ENCODE results near the gene OTC. TPM values are rescaled to one million over a fixed set of nuclear protein-coding genes. Genes with fewer than 3 reads are reported as not detected.

The OTC gene
- total RNA-seq, 1 experiment from 2014 or later = not detected

DNA sequence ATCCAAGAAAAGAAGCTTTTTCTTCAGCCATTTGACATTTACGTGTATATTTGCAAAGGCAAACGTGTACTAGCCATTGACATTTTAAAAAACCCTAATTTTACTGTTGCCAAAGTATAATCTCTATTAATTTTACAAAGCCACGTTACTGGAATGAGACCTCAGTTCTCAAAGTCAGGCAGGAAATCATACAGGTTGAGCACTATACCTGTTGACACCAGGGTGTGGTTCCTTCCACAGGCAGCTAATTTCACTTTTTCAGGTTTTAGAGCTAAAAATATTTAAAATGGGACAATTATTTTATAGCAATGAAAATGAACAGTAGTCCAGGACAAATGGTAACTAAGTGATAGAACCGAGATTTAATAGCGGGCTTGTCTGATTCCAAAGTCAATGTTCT lies 31.6 kb upstream of the OTC start:
- intact Hi-C loops (cut with micrococcal nuclease; ENCODE audit: unreplicated experiment) = no loop called here
- no peaks in the 10 kb centered on the region for H3K27me3 Mint-ChIP-seq (ENCODE audit: insufficient read depth, unreplicated experiment)
- TF ChIP-seq, protein P1, sequence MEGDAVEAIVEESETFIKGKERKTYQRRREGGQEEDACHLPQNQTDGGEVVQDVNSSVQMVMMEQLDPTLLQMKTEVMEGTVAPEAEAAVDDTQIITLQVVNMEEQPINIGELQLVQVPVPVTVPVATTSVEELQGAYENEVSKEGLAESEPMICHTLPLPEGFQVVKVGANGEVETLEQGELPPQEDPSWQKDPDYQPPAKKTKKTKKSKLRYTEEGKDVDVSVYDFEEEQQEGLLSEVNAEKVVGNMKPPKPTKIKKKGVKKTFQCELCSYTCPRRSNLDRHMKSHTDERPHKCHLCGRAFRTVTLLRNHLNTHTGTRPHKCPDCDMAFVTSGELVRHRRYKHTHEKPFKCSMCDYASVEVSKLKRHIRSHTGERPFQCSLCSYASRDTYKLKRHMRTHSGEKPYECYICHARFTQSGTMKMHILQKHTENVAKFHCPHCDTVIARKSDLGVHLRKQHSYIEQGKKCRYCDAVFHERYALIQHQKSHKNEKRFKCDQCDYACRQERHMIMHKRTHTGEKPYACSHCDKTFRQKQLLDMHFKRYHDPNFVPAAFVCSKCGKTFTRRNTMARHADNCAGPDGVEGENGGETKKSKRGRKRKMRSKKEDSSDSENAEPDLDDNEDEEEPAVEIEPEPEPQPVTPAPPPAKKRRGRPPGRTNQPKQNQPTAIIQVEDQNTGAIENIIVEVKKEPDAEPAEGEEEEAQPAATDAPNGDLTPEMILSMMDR (IDR thresholded peaks at IDR 0.05; ENCODE audit: insufficient read depth in 1 of 2, low read depth in 1 of 2, low read length in 1 of 2, severe bottlenecking in 1 of 2, unreplicated experiment in 1 of 2) = no peak
- Histone ChIP-seq H3K4me1 (no peaks in the 10 kb centered on the region), H3K36me3 (ENCODE audit: control insufficient read depth, insufficient read depth, low read length) (no peaks in the 10 kb centered on the region; the same call in 1 of the 2 replicates), H3K4me3 (ENCODE audit: low read depth, low read length) (no peak overlapping the region), H3K9me3 (no peaks in the 10 kb centered on the region), H3K27me3 (replicated peaks; ENCODE audit: control insufficient read depth, insufficient read depth, low read length) (no peaks in the 10 kb centered on the region)
- peaks cover 6% of the 10 kb centered on the region for H3K4me1 Mint-ChIP-seq (ENCODE audit: low read depth, unreplicated experiment)
- H3K27ac Mint-ChIP-seq (ENCODE audit: unreplicated experiment) = no peak overlapping the region
- ChIA-PET POLR2A (no interaction called here), CTCF (no interaction called here)
- H3K4me3 Mint-ChIP-seq (ENCODE audit: unreplicated experiment) = no peak overlapping the region
- no peak for DNase-seq
- H3K9me3 Mint-ChIP-seq (ENCODE audit: unreplicated experiment) = no peaks in the 10 kb centered on the region
- no TSS peak for BruUV-seq (replicated peaks)
- no peaks in the 10 kb centered on the region for H3K36me3 Mint-ChIP-seq (ENCODE audit: insufficient read depth, unreplicated experiment)

DNA sequence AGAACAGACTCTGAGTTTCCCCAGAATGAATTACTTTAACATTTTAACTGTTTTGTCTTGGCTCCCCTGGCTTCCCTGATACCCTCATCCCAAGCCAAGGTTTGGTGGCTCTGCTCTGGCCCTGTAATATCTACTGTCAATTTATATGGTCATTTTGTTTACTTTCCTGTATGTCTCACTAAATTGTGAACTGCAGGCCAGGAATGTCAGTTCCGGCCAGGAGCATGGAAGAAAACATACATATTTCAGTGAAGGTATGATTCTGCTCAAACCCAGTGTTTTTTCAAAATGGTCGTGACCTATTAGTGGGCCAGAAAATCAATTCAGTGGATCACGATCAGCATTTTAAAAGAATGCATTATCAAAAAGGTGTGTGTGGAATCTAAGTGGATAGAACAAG lies 26.3 kb upstream of the OTC start:
- TSS peak; percentile 43 for BruUV-seq (replicated peaks)
- Mint-ChIP-seq H3K4me1 (ENCODE audit: low read depth, unreplicated experiment) (peaks cover 6% of the 10 kb centered on the region), H3K9me3 (ENCODE audit: unreplicated experiment) (no peaks in the 10 kb centered on the region), H3K36me3 (ENCODE audit: insufficient read depth, unreplicated experiment) (no peaks in the 10 kb centered on the region), H3K27ac (ENCODE audit: unreplicated experiment) (peak overlapping the region; percentile 97), H3K27me3 (ENCODE audit: insufficient read depth, unreplicated experiment) (no peaks in the 10 kb centered on the region), H3K4me3 (ENCODE audit: unreplicated experiment) (peak overlapping the region; percentile 89)
- intact Hi-C loops (cut with micrococcal nuclease; ENCODE audit: unreplicated experiment) = no loop called here
- H3K27me3 ChIP-seq (replicated peaks; ENCODE audit: control insufficient read depth, insufficient read depth, low read length) = no peaks in the 10 kb centered on the region
- DNase-seq = no peak
- POLR2A ChIA-PET = no interaction called here
- TF ChIP-seq, protein P1 (IDR thresholded peaks at IDR 0.05; ENCODE audit: insufficient read depth in 1 of 2, low read depth in 1 of 2, low read length in 1 of 2, severe bottlenecking in 1 of 2, unreplicated experiment in 1 of 2) = no peak
- H3K36me3 ChIP-seq (ENCODE audit: control insufficient read depth, insufficient read depth, low read length) = no peaks in the 10 kb centered on the region
- no peaks in the 10 kb centered on the region for H3K9me3 ChIP-seq
- H3K4me3 ChIP-seq (ENCODE audit: low read depth, low read length) = peak overlapping the region; percentile 79
- CTCF ChIA-PET = no interaction called here
- no peaks in the 10 kb centered on the region for H3K4me1 ChIP-seq

DNA sequence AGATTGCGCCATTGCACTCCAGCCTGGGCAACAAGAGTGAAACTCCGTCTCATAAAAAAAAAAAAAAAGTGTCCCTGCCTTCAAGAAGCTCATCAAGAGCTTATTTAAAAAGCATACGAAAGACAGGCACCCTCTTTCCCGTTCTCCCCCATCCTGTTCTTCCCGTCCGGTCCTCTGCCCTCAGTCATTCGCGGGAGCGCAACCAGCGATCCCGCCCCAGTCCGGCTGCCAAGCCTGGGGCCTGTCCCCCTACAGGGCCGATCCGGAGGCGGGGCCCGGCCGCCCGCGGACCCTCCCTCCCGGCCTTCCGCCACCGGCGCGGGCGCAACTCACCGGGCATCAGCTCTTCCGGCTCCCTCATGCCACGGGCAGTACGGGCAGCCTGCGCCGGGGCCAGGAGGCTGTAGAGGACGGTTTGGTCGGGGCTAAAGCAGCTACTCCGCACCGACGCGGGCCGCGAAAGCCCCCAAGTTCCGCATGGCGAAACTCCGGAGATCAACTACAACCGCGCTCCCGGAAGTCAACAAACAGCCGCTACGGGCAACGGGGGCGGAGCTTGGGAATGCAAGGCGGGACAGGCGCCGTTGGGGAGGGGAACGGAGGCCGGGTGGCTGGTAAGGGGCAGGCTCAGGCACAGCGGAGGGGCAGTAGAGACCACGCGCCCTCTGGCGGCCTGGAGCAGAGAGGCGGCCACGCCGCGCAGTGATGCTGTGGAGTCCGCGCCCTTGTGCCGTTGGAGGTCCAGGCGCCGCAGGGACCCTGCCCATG lies 25.2 kb upstream of the OTC start, which contains the start of gene RPGR:
TSS of gene RPGR (minus strand) at position 503 of the 768 bp plus-strand sequence. CDS start at position 361, 142 bp downstream.
- Mint-ChIP-seq H3K9me3 (ENCODE audit: unreplicated experiment) (no peaks in the 10 kb centered on the region), H3K36me3 (ENCODE audit: insufficient read depth, unreplicated experiment) (no peaks in the 10 kb centered on the region), H3K27ac (ENCODE audit: unreplicated experiment) (peak within 1 kb of the TSS; percentile 97), H3K27me3 (ENCODE audit: insufficient read depth, unreplicated experiment) (no peaks in the 10 kb centered on the region), H3K4me3 (ENCODE audit: unreplicated experiment) (peak within 1 kb of the TSS; percentile 89), H3K4me1 (ENCODE audit: low read depth, unreplicated experiment) (no peaks in the 10 kb centered on the region)
- ChIA-PET POLR2A (interaction anchor here (0.7 to 1.1 kb wide), 2 partner anchors 16 to 425 kb away, joined by 5 to 11 read pairs; no protein-coding TSS in a partner anchor), CTCF (interaction anchor here (0.6 to 2.4 kb wide), 9 partner anchors 15 to 137 kb away, joined by 3 to 13 read pairs (median 6); partner anchors contain the start of gene SRPX)
- no peaks in the 10 kb centered on the region for H3K9me3 ChIP-seq
- no peaks in the 10 kb centered on the region for H3K36me3 ChIP-seq (ENCODE audit: control insufficient read depth, insufficient read depth, low read length)
- no TSS peak for BruUV-seq (replicated peaks)
- TF ChIP-seq, protein P1 (IDR thresholded peaks at IDR 0.05; ENCODE audit: insufficient read depth in 1 of 2, low read depth in 1 of 2, low read length in 1 of 2, severe bottlenecking in 1 of 2, unreplicated experiment in 1 of 2) = peak; percentile 67 to 86
- H3K4me1 ChIP-seq = no peaks in the 10 kb centered on the region
- intact Hi-C loops (cut with micrococcal nuclease; ENCODE audit: unreplicated experiment) = loop anchor here (1.0 kb wide), 3 partner anchors 23 to 135 kb away; no protein-coding TSS in a partner anchor
- peak; percentile 93 for DNase-seq
- peak within 1 kb of the TSS; percentile 79 for H3K4me3 ChIP-seq (ENCODE audit: low read depth, low read length)
- no peaks in the 10 kb centered on the region for H3K27me3 ChIP-seq (replicated peaks; ENCODE audit: control insufficient read depth, insufficient read depth, low read length)

Data from Caco-2 (cell line).